ENCODE data around the gene TOX3.

TOX3 gene

GRCh38 chr16:52563767-52564611 is 17.0 kb upstream of the TOX3 start:
- DNase-seq (ENCODE audit: low spot score) = no peak

- no peak for DNase-seq (ENCODE audit: low spot score)
Measured at GRCh38 chr16:52562770-52563169, 15.8 kb upstream of the TOX3 start.

- DNase-seq (ENCODE audit: low spot score) = no peak
Measured at GRCh38 chr16:52561910-52562741, 15.2 kb upstream of the TOX3 start.

- DNase-seq (ENCODE audit: low spot score) = no peak
Measured at GRCh38 chr16:52558448-52558847, 11.5 kb upstream of the TOX3 start.

GRCh38 chr16:52557236-52557635 is 10.3 kb upstream of the TOX3 start:
- DNase-seq (ENCODE audit: low spot score) = no peak

GRCh38 chr16:52556083-52556482 is 9.1 kb upstream of the TOX3 start:
- no peak for DNase-seq (ENCODE audit: low spot score)

GRCh38 chr16:52555572-52555971 is 8.6 kb upstream of the TOX3 start:
- DNase-seq (ENCODE audit: low spot score) = no peak

GRCh38 chr16:52554334-52554733 is 7.4 kb upstream of the TOX3 start:
- DNase-seq (ENCODE audit: low spot score) = no peak

- no peak for DNase-seq (ENCODE audit: low spot score)
Measured at GRCh38 chr16:52553322-52553721, 6.4 kb upstream of the TOX3 start.

GRCh38 chr16:52552643-52553042 is 5.7 kb upstream of the TOX3 start:
- DNase-seq (ENCODE audit: low spot score) = no peak

GRCh38 chr16:52549011-52549692 is 2.2 kb upstream of the TOX3 start:
- DNase-seq (ENCODE audit: low spot score) = no peak

GRCh38 chr16:52548261-52549010 is 1.5 kb upstream of the TOX3 start:
- no peak for DNase-seq (ENCODE audit: low spot score)

GRCh38 chr16:52547834-52548215 is 882 bp upstream of the TOX3 start:
- no peak for DNase-seq (ENCODE audit: low spot score)

- no peak for DNase-seq (ENCODE audit: low spot score)
Measured at GRCh38 chr16:52546291-52547003, 496 bp downstream of the TOX3 start.

GRCh38 chr16:52545898-52546266 is 1.1 kb downstream of the TOX3 start:
- no peak for DNase-seq (ENCODE audit: low spot score)

- no peak for DNase-seq (ENCODE audit: low spot score)
Measured at GRCh38 chr16:52545222-52545897, 1.6 kb downstream of the TOX3 start.

- no peak for DNase-seq (ENCODE audit: low spot score)
Measured at GRCh38 chr16:52544703-52545102, 2.2 kb downstream of the TOX3 start.

GRCh38 chr16:52543654-52544053 is 3.3 kb downstream of the TOX3 start:
- no peak for DNase-seq (ENCODE audit: low spot score)

GRCh38 chr16:52540910-52541309 is 6.0 kb downstream of the TOX3 start:
- DNase-seq (ENCODE audit: low spot score) = no peak

GRCh38 chr16:52539191-52539590 is 7.8 kb downstream of the TOX3 start:
- no peak for DNase-seq (ENCODE audit: low spot score)

GRCh38 chr16:52538511-52538910 is 8.4 kb downstream of the TOX3 start:
- no peak for DNase-seq (ENCODE audit: low spot score)

All from hematopoietic multipotent progenitor cell treated with erythropoietin and hydrocortisone succinate and interleukin-3 and kit ligand, for 15 days (in vitro differentiated cells).